GM19438 (cell line): ENCODE measurements around the gene WNT1.

Experiments
- ATAC-seq: cut with Tn5 transposase; IDR thresholded peaks from one replicate; pipeline ENCODE4 v1.9.1; 2021; ENCODE audit warnings: low read depth; ENCODE audit not compliant: unreplicated experiment

The WNT1 gene

DNA sequence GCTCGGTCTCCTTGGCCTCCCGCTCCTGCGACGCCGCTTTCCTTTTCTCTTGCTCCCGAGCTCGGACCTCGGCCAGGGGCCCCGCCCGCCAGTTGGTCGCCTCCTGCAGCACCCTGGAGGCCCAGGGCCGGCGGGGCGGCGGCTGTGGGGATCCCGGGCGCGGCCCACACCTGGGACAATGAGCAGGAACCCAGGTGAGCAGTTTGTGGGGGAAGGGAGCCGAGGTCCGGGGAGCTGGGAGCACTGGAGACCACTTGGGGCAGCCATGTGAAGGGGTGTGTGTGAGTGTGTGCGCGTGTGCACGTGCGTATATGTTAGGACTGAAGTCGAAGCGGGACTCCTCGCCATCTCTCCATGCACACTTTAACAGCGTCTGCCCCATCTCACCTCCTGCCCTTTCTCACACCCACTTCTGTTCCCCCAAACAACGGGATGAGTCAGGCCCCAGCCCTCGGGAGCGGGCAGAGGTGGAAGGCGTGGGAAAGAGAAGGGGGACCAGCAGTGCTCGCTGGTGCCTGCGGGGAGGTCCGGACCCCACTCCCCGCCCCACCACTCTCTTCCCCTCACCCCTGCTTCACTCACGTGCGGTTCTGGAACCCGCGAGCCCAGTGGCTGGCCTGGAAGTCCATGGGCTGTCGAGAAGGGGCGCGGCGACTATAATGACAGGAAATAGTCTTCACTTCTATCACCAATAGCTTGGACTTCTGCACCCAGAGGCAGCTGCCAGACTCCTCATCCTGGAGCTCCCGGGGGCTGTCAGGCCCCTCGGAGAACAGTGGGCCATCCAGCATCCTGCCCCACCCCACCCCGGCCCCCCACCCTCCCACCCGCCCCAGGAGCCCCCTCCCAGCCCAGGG is 20.6 kb downstream of the WNT1 start:
- ATAC-seq, result peak; percentile 20

DNA sequence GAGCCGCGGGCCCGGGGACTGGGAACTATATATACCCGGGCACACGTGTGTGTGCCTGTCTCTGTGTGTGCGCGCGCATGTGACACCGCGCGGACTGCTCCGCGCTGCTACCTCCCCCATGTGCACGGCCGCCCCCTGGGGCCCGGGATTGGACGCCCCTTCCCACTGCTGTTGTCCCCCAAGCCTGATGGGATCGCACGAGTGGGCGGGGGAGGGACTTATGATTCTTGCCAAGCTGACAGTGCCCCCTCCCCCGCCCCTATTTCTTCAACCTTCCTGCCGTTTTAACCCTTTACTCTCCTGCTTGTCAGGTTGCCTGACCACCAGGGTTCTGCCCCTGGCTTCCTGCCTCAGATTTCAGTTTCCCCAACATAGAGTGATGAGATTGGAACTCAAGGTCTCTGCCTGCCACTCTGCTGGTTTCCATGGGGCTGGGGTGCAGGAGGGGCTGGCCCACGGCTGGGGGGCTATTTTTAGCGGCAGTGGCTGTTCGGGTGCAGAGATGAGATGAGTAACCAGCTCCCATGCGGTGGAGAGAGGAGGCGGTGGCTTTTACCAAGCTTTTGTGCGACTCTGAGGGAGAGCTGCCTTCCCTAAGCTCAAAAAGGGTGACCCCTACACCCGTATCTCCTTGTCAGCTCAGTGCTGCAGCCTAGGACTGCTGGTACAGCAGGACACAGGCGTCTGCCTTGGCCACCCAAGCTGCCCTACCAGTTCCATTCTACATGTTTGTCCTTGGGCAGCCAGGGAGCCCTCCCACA is 21.4 kb downstream of the WNT1 start, which contains the start of gene DDN:
TSS of gene DDN (minus strand) at position 5 of the 761 bp plus-strand sequence. CDS start 88 bp downstream, outside the sequence.
- no peak for ATAC-seq

DNA sequence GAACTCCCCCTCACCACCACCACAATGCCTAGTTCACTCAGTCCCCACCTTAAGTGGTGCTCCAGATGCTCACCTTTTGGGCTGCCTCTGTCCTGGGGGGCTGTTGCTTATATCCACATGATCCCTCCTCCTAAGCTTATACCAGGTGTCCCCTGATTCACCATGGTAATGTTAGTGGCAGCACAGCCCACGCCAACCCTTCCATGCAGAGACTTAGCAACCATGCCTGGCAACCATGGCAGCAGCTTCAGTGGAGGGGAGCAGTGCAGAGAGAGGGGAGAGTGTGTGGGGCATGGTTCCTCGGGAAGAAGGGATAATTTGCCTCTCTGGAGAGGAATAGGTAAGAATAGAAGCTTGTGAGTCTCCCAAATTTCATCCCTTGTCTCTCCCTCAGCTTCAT is 22.2 kb downstream of the WNT1 start:
- ATAC-seq, result no peak

DNA sequence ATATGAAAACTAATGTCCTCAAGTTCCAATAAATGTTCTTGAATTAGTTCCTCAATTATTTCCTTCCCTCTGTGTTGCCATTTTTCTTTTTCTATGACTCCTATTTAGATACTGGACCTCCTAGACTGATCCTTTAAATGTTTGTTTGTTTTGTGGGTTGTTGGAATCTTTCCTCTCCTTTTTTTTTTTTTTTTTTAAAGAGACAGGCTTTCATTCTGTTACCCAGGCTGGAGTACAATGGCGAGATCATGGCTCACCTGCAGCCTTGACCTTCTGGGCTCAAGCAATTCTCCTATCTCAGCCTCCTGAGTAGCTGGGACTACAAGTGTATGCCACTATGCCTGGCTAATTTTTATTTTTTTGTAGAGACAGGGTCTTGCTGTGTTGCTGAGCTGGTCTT is 30.8 kb downstream of the WNT1 start:
- ATAC-seq, result no peak

DNA sequence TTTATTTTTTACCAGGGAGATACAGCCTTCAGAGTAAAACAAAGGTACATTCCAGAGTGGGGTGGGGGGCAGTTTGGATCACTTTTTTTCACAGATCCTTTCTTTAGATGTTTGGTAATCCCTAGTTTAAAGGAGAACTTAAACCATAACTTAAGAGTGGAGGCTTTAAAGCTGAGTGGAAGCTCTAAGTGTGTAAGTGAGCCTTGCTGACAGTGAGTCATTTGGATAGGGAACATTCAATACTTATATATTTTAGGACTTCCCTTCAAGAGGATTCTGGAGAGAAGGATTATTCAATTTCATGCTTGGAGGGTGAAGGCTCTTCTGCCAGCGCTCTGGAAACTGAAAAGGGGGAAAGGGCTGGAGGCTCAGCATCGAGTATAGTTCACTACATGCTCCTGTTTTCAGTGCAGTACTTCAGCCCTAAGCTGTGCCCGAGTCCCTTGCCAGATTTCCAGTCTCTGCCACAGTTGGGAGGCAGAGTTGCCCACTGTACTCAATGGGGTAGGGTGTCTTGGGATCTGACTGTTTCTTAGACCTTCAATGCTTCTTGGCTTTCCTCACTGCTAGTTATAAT is 32.1 kb downstream of the WNT1 start:
- no peak for ATAC-seq

DNA sequence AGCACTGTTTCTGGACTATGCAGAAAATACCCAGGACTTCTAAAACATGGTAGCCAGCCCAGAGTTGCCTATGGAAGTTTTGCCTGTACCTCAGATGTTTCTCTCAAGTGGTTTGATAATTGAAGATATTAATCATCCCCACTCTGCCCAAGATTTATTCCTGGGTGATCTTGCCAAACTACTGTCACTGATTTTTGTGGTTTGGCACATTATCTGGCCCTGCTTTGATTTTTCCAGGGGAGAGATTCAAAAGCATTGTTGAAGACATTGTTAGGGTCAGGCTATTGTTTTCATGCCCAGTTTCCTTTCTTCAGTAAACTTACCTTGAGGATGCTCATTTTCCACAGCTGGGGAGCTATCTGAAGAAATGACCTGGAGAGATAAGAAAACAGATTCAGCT is 34.6 kb downstream of the WNT1 start:
- ATAC-seq, result no peak

DNA sequence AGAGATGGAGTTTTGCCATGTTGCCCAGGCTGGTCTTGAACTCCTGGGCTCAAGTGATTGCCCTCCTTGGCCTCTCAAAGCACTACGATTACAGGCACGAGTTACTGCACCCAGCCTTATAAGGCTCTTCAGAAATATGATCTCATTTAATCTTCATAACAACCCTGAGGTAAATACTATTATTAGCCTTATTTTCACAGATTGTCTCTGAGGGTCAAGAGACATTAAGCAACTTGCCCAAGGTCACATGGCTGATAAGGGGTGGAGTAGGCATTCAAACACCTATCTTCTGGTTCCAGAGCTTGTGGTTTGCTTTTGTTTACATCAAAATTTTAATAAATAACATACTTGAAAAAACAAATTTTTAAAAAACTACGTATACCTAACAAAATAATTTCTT is 35.3 kb downstream of the WNT1 start:
- no peak for ATAC-seq

DNA sequence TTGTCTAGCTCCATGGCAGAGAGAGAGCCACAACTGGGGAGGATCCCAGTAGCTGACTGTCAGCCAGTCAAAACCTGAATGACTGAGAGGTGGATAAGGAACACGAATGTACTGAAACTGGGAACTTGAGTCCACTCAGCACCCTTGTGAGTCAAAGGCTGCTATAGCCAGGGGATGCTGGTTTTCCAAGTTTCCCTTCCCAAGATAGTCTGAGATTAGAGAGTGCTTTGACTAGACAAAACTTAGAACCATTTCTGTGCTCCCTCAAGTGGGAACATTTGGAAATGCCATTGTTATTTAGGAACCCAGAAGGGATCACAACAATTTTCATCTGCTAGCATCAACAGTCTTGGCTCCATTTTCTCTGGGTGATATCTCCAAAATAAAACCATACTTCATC is 36.4 kb downstream of the WNT1 start:
- no peak for ATAC-seq

DNA sequence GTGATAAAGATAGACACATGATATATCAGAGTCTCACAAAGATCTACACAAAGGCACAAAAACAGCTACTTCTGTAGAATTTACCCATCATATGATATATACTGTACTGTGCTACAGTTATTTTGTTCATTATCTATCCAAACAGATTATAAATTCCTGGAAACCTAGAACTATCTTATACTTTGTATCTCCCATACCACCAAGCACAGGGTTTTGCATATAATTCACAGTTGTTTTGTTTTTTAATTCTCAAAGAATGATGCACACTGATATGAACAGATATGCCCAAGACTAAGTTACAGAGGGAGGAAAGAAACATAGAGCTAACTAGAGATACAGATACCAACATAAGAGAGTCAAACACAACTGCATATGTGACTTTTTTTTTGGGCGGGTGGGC is 37.1 kb downstream of the WNT1 start:
- ATAC-seq, result no peak

DNA sequence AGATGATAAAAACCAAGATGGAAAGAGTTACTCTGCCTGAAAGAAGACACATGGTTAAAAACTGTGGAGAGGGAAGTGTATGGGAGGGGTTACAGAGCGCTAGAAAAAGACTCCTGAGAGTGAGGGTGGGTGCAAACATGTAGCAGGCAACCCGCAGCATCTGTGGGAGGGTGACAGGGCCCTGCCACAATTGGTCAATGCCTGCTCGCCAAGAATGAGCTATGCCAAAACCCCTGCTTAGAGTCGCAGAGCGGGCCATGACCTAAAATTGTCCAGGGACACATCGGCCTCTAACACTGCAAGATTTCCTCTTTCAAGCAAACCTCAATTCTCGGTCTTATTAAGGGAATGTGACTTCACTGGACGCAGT is 39.8 kb downstream of the WNT1 start:
- peak; percentile 16 for ATAC-seq

DNA sequence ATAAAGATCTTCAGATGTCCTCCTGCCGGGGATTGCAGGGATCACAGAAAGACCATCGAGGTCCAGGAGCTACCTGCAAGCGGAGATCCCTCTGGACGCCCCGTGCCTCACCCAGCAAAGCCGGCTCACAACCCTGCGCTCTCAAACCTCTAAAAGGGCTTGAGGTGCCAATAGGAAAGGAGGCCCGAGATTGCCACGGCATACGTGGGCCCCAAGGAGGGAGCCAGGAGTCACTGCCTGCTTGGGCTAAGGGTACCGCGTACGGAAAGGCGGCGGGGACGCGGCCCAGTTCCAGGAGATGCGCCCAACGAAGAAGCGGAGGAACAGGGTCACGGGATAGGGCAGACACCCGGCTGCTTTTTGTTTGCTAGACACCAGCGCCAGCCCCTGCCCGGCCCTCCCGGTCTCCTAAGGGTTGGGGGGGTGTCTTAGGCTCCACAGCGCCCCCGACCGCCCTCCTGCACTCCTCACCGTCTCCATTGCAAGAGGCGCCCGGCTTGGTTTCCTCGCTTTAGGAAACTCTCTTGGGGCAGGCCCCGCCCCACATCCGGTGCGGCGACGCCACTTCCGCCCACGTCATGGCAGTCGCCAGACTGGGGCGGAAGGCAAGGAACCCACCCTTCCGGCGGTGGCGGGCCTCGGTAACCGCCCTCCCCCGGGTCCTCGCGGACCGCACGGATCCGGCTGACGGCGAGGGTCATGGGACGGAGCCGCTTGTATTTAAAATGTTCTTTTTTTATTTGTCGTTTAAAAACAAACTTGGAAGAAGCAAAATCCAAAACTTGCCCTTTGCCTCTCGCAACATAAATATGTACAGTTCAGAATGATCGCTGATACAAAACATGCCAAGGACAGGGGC is 40.4 kb downstream of the WNT1 start, which contains the start of gene PRKAG1:
TSS of gene PRKAG1 (minus strand) at position 516 of the 859 bp plus-strand sequence. CDS start at position 480, 36 bp downstream.
- ATAC-seq, result peak; percentile 85

DNA sequence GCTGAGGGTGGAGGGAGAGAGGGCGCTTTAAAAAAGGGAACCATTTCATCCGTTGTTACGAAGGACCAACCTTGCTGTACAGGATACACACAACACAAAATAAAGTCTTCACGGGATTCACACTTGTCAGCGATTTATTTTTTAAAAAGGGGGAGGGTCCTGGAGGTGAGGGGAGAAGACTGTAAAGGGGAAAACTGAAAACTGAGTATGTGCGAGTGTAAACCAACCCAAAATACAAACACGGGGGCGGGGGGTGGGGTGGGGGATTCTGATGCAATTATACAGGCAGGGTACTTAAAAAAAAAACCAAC is 41.0 kb downstream of the WNT1 start:
- no peak for ATAC-seq

DNA sequence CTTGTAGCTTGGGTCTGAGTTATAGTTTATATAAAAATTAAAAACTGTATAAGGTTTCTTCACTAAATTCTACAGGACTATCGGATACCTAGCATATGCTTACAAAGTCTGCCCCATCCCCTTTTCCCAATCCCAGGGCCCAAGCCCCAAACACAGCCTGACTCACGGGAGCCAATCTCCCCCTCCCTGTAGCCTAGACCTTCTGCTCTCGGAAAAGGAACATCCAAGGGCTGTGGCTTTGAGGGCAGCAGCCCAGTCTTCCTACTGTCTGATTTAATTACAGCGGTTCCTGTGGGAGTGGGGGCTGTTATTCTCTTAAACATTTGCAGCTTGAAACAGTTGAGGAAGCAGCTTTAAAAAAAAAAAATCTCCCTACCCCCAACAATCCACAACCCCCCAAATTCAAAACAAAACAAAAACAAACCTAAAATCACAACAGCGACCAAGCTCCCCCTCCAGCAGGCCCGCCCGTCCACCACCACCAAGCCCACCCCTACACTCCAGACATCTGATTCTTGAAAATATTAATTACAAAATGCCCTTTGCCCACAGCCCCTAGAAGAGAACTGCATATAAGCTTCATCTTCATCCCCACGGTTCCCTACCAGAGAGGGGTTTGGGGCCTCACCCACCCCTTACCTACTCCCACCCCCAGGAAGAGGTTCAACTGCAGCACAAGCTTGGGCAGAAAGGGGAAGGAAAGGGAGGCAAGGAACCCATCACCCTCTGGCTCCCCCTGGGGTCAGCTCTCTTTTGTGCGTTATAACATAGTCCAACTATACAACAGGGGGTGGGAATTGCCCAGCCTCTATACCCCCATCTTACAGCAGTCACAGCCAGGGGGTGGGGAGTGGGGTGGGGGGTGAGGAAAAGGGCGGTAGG is 41.6 kb downstream of the WNT1 start:
- ATAC-seq, result no peak

DNA sequence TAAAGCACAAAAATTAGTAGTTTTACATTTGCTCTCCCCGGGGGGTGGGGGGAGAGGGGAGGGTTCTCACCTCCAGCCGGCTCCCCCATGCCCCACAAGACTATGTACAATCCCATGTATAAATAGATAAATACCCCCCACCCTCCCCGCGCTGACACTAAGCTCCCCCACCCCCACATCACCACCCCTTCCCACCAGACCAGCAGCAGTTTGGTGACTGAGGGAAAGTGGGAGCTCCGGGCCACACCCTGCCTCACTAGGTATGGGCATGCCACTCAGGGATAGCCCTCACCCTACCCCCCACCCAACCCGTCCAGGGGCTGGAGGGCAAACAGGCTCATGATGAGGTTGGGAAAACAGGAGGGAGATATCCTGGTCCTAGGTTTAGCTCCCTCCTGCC is 42.3 kb downstream of the WNT1 start:
- no peak for ATAC-seq

DNA sequence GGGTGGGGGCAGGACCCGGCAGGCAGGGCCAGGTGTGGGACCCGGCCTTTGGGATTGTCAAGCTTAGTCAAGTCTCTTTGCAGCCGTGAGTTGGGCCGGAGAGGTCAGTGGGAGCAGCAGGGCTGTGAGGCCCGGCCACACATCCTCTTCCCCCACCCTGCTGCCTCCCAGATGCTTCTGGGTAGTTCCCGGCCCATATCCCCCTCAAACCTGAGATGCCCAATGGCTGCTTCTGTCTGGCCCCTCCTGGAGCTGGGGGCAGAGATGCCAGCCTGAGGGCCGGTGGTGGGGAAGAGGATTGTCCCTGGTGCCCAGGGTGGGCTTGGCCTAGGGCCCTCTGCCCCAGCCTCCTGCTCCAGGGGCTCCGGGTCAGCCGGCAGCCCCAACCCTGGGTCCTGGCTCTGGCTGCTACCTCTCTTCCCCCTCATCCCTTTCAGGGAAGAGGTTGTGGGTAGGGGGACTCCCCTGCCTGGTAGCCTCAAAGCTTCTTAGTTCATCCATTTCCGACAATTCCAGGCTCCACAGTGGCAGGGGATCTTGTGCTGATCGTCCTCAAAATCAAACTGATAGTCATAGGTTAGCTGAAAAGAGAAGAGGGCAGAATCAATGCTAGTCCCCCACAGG is 43.3 kb downstream of the WNT1 start:
- no peak for ATAC-seq

DNA sequence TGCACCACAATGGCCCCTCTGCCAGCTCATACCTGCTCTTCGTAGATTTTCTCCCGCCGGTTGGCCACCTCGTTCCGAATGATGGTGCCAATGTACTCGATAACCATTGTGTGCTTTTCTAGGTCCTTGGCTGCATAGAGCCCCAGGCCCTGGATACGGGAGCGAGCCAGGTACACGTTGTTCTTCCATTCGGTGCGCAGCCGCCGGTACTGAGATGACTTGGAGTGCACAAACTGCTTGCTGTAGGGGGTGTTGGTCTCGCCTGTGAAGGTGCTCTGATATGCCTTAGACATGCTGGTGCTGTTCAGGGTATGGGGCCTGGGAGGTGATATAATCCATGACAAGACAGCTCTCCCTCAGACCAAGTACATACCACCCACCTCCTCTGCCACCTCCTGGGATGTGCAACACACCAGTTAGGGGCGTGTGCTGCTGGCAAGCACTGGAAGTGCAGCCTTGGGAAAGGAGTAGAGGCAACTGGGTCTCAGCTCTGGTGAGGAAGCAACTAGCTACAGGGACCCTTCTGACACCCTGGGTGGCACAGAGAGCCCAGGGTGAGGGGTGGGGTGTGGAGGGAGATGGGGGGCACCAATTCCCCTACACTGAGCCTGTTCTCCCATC is 44.5 kb downstream of the WNT1 start:
- ATAC-seq, result no peak

DNA sequence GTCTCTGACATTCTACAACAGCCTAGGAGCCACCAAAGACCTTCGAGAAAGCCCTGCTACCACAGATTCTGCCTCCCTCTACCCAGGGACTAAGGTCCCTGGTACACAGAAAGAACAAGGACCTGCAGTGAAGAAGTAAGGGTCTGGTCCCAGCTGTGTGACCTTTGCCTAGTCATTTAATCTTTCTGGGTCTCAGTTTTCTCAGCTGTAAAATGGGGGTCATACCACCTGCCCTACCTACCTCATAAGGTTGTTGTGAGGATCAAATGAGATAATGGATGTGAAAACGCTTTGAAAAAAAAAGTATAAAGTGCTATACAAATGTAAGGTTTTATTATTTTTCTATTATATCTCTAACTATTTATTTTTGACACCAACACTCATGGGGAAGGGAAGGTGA is 45.7 kb downstream of the WNT1 start:
- ATAC-seq, result no peak

DNA sequence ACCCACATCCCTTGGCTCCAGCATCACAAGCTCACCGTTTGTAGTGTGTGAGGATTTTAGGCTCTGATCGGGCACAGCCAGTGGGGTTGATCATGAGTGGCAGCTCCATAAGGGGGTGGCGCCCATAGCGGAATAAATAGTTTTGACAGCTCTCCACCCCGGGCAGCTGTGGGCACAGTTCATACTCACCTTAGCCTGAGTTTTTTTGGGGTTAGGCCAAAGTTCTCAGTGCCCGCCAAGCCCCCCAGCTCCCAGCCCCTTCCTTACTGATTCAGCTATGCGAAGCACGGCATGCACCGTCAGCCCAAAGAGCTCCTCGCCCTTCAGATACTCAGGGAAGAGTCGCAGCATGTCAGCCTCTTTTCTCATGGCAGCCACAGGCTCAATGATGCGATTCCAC is 46.4 kb downstream of the WNT1 start:
- no peak for ATAC-seq

DNA sequence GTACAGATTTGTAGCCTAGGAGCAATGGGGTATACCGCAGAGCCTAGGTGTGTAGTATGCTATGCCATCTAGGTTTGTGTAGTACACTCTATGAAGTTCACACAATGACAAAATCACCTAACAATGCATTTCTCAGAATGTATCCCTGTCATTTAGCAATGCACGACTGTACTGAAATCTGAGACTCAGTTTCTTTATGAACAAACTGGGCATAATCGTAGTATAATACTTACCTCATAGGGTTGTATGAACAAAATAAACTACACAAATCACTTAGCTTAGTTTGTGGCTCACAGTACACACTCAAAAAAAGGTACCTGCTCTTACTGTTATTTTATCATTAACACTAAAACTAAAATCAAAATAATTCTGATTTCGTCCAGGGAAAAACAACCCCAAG is 47.3 kb downstream of the WNT1 start:
- ATAC-seq, result no peak
